Measurements from ENCODE around the gene DIAPH3. TPM values are rescaled to one million over a fixed set of nuclear protein-coding genes. Genes with fewer than 3 reads are reported as not detected.

Gene DIAPH3
- polyA plus RNA-seq, 2 of the 4 experiments (the other 2 are of a cell fraction): 10.8 to 13.6 TPM

GRCh38 chr13:60170414-60170813, 6.7 kb upstream of the DIAPH3 start:
- H3K27ac ChIP-seq: no peak overlapping the region
- POLR2A ChIA-PET: no interaction called here
- CTCF ChIA-PET: no interaction called here
- ATAC-seq: no peak
- WGBS (ENCODE audit: missing lambda C conversion rate): no CpG with 5 or more reads among the region's 3 CpGs
- H3K9me3 ChIP-seq: no peaks in the 10 kb centered on the region
- no peak for TF ChIP-seq CTCF (IDR thresholded peaks at IDR 0.05)
- no peak for TF ChIP-seq TP53 (CRISPR knock-in tag; IDR thresholded peaks at IDR 0.05)
- TF ChIP-seq TFCP2L1 (CRISPR knock-in tag; IDR thresholded peaks at IDR 0.05): no peak
- no peak for TF ChIP-seq EP300 (IDR thresholded peaks at IDR 0.05)
- no peak for TF ChIP-seq BCL3 (IDR thresholded peaks at IDR 0.05)
- no peak for TF ChIP-seq HEYL (CRISPR knock-in tag; IDR thresholded peaks at IDR 0.05)
- no peak for TF ChIP-seq CHD2 (IDR thresholded peaks at IDR 0.05; ENCODE audit: low read length, partially characterized antibody)
- TF ChIP-seq NR3C1 (IDR thresholded peaks at IDR 0.05): no peak
- no peak for TF ChIP-seq NFE2L2 (conservative IDR thresholded peaks at IDR 0.05; ENCODE audit: low read length)
- TF ChIP-seq EHMT2 (IDR thresholded peaks at IDR 0.05; ENCODE audit: low read depth): no peak
- no peak for TF ChIP-seq FOXS1 (CRISPR knock-in tag; IDR thresholded peaks at IDR 0.05)
- no peak for TF ChIP-seq FOSB (CRISPR knock-in tag; IDR thresholded peaks at IDR 0.05)
- H3K4me1 ChIP-seq: peaks cover 3% of the 10 kb centered on the region; the same call in 2 of the 3 replicates
- no peak overlapping the region for H3K4me3 ChIP-seq
- FAIRE-seq: no peak
- no peak for DNase-seq (ENCODE audit: low read depth in 1 of 2, low spot score in 1 of 2)
- no peak overlapping the region for H3K4me2 ChIP-seq

- peaks cover 10% of the 10 kb centered on the region; the same call in 2 of the 3 replicates for H3K4me1 ChIP-seq
- H3K27ac ChIP-seq: no peak overlapping the region
- ChIA-PET CTCF (no interaction called here), POLR2A (no interaction called here)
- H3K9me3 ChIP-seq: no peaks in the 10 kb centered on the region
- no peak overlapping the region for H3K4me3 ChIP-seq
- TF ChIP-seq TFCP2L1 (CRISPR knock-in tag; IDR thresholded peaks at IDR 0.05): no peak
- FAIRE-seq (no peak), DNase-seq (ENCODE audit: low read depth in 1 of 2, low spot score in 1 of 2) (no peak), ATAC-seq (no peak)
- no peak overlapping the region for H3K4me2 ChIP-seq
- WGBS (ENCODE audit: missing lambda C conversion rate): 32% methylated on average over 3 of the region's 3 CpGs
Measured at GRCh38 chr13:60169239-60170031, 5.7 kb upstream of the DIAPH3 start.

GRCh38 chr13:60167121-60167520, 3.4 kb upstream of the DIAPH3 start:
- WGBS (ENCODE audit: missing lambda C conversion rate): 94% methylated on average over 3 of the region's 3 CpGs
- POLR2A ChIA-PET: no interaction called here
- no peak for DNase-seq (ENCODE audit: low read depth in 1 of 2, low spot score in 1 of 2)

More at GRCh38 chr13:60167121-60167520, 3.4 kb upstream of the DIAPH3 start:
- H3K4me3 ChIP-seq: no peak overlapping the region
- no peaks in the 10 kb centered on the region for H3K9me3 ChIP-seq
- ATAC-seq: no peak
- CTCF ChIA-PET: no interaction called here
- H3K4me1 ChIP-seq: peaks cover 10% of the 10 kb centered on the region; the same call in 2 of the 3 replicates
- no peak for FAIRE-seq
- H3K27ac ChIP-seq: no peak overlapping the region
- TF ChIP-seq HES2 (IDR thresholded peaks at IDR 0.05) (no peak), TP53 (CRISPR knock-in tag; IDR thresholded peaks at IDR 0.05) (no peak), RARB (CRISPR knock-in tag; IDR thresholded peaks at IDR 0.05) (no peak), NR3C1 (IDR thresholded peaks at IDR 0.05) (no peak), CBX8 (IDR thresholded peaks at IDR 0.05) (no peak), BCL3 (IDR thresholded peaks at IDR 0.05) (no peak), ZNF302 (CRISPR knock-in tag; IDR thresholded peaks at IDR 0.05) (no peak), ATOH8 (CRISPR knock-in tag; IDR thresholded peaks at IDR 0.05; ENCODE audit: low read depth) (no peak), POLR2AphosphoS2 (conservative IDR thresholded peaks at IDR 0.05; ENCODE audit: low read length) (no peak), JUNB (IDR thresholded peaks at IDR 0.05) (no peak), RCOR1 (IDR thresholded peaks at IDR 0.05; ENCODE audit: low read depth, low read length) (no peak), CTCF (IDR thresholded peaks at IDR 0.05) (no peak), E2F6 (IDR thresholded peaks at IDR 0.05; ENCODE audit: borderline replicate concordance, low read depth) (no peak), SREBF2 (IDR thresholded peaks at IDR 0.05) (no peak), GATA3 (IDR thresholded peaks at IDR 0.05; ENCODE audit: borderline replicate concordance) (no peak), HEYL (CRISPR knock-in tag; IDR thresholded peaks at IDR 0.05) (no peak)
- no peak overlapping the region for H3K4me2 ChIP-seq
